H1 (cell line): ENCODE results near the gene ANO2. TPM values are rescaled to one million over a fixed set of nuclear protein-coding genes. Genes with fewer than 3 reads are reported as not detected.

ENCODE experiments used
- CTCF ChIA-PET: fragments of 300-600 bp; sonication (Branson Sonifier 250); formaldehyde crosslinking; loops from one replicate; lab custom pipeline; 2021; ENCODE audit not compliant: partially characterized antibody; lab: Charles Lee
- POLR2A ChIA-PET: fragments of 300-600 bp; sonication (Branson Sonifier 250); formaldehyde crosslinking; loops from one replicate; lab custom pipeline; 2021; ENCODE audit warnings: inconsistent platforms; ENCODE audit not compliant: partially characterized antibody; lab: Charles Lee
- DNase-seq, 2 experiments: peaks; one replicate each; pipeline versions ENCODE4 v3.0.0 to v3.0.0-alpha.2; 2010 to 2022; ENCODE audit warnings: low spot score in 2 of 2, low read depth in 1 of 2, mixed read lengths in 1 of 2
- FAIRE-seq: peaks from 2 replicates; lab custom pipeline; 2011; peaks lifted over from hg19 to GRCh38; lab: Jason Lieb, UNC
- H2AFZ ChIP-seq: 2 replicates; pipeline ENCODE4 v1.8.1; 2012; ENCODE audit warnings: low read length, inconsistent platforms
- H2AK5ac ChIP-seq: 2 replicates; pipeline ENCODE4 v1.6.1; 2013; ENCODE audit warnings: low read depth, low read length
- H2BK120ac ChIP-seq: replicated peaks from 2 replicates; pipeline ENCODE3; 2013; ENCODE audit warnings: low read depth, low read length, inconsistent platforms
- H2BK12ac ChIP-seq: 2 replicates; pipeline ENCODE4 v1.6.1; 2013; ENCODE audit warnings: low read depth, low read length
- H2BK15ac ChIP-seq: 2 replicates; pipeline ENCODE4 v1.6.1; 2013; ENCODE audit warnings: low read length
- H2BK20ac ChIP-seq: 2 replicates; pipeline ENCODE4 v1.6.1; 2013; ENCODE audit warnings: low read length
- H2BK5ac ChIP-seq: 2 replicates; pipeline ENCODE4 v1.6.1; 2013; ENCODE audit warnings: low read depth, low read length
- H3K14ac ChIP-seq: 2 replicates; pipeline ENCODE4 v1.6.1; 2013; ENCODE audit warnings: inconsistent platforms; ENCODE audit not compliant: insufficient read length
- H3K18ac ChIP-seq: 2 replicates; pipeline ENCODE4 v1.6.1; 2013; ENCODE audit warnings: low read length; ENCODE audit errors: extremely low read depth
- H3K23ac ChIP-seq: 2 replicates; pipeline ENCODE4 v1.6.1; 2013; ENCODE audit warnings: inconsistent platforms; ENCODE audit not compliant: insufficient read length
- H3K23me2 ChIP-seq: 2 replicates; pipeline ENCODE4 v1.6.1; 2013; ENCODE audit warnings: low read depth, low read length
- H3K27ac ChIP-seq: 2 replicates; pipeline ENCODE4 v1.6.1; 2011; ENCODE audit warnings: low read depth, low read length, inconsistent platforms
- H3K27me3 ChIP-seq, 4 experiments: replicated peaks in 1 of 4; 1 replicate in 1 of 4; 2 replicates in 3 of 4; pipeline versions ENCODE4 v1.6.1 to v1.8.1; 2011 to 2013; ENCODE audit warnings: low read length in 3 of 4, mild to moderate bottlenecking in 3 of 4, inconsistent platforms in 2 of 4, mixed read lengths in 2 of 4, moderate library complexity in 1 of 4; ENCODE audit not compliant: control insufficient read depth in 3 of 4, insufficient read depth in 3 of 4; ENCODE audit errors: extremely low read depth in 1 of 4
- H3K36me3 ChIP-seq, 4 experiments: 2 replicates each; pipeline versions ENCODE4 v1.6.1 to v1.8.1; 2011 to 2013; ENCODE audit warnings: mild to moderate bottlenecking in 4 of 4, low read length in 3 of 4, moderate library complexity in 2 of 4, control low read depth in 1 of 4, inconsistent platforms in 1 of 4; ENCODE audit not compliant: insufficient read depth in 4 of 4, control insufficient read depth in 2 of 4
- H3K4ac ChIP-seq: replicated peaks from 2 replicates; pipeline ENCODE3; 2013; ENCODE audit warnings: low read length, low read depth, mixed read lengths, inconsistent platforms; ENCODE audit not compliant: insufficient read length
- H3K4me1 ChIP-seq, 4 experiments: replicated peaks in 1 of 4; 1 replicate in 1 of 4; 2 replicates in 3 of 4; pipeline versions ENCODE4 v1.6.1 to v1.8.1; 2011 to 2013; ENCODE audit warnings: low read length in 3 of 4, inconsistent platforms in 2 of 4, mixed read lengths in 1 of 4; ENCODE audit not compliant: insufficient read depth in 4 of 4, control insufficient read depth in 3 of 4
- H3K4me2 ChIP-seq, 2 experiments: 2 replicates each; pipeline versions ENCODE4 v1.6.1 to v1.8.1; 2011 to 2013; ENCODE audit warnings: low read depth in 2 of 2, low read length in 2 of 2, control low read depth in 1 of 2, inconsistent platforms in 1 of 2, mild to moderate bottlenecking in 1 of 2; ENCODE audit not compliant: insufficient read depth in 1 of 2
- H3K4me3 ChIP-seq, 4 experiments: fragments of 200-600, 300-600 bp in 1 of 4; sonication (generic), shearing (Covaris generic), sonication (Bioruptor Twin) in 1 of 4; 2 replicates each; pipeline versions ENCODE4 v1.5.1 to v1.8.1; 2011 to 2016; ENCODE audit warnings: low read length in 4 of 4, low read depth in 3 of 4, control low read depth in 2 of 4, inconsistent platforms in 2 of 4, mild to moderate bottlenecking in 2 of 4, mixed read lengths in 1 of 4, moderate library complexity in 1 of 4; ENCODE audit not compliant: insufficient read depth in 2 of 4; ENCODE audit errors: extremely low read depth in 1 of 4
- H3K56ac ChIP-seq: replicated peaks from 2 replicates; pipeline ENCODE3; 2013; ENCODE audit warnings: low read depth, mild to moderate bottlenecking, mixed read lengths, low read length, inconsistent platforms; ENCODE audit not compliant: insufficient read length
- H3K79me1 ChIP-seq: 2 replicates; pipeline ENCODE4 v1.6.1; 2013; ENCODE audit warnings: low read depth, low read length, control low read depth
- H3K79me2 ChIP-seq, 2 experiments: 2 replicates each; pipeline versions ENCODE4 v1.6.1 to v1.8.1; 2012 to 2013; ENCODE audit warnings: low read length in 2 of 2, mild to moderate bottlenecking in 2 of 2, inconsistent platforms in 1 of 2; ENCODE audit not compliant: insufficient read depth in 2 of 2, control insufficient read depth in 1 of 2
- H3K9ac ChIP-seq, 4 experiments: replicated peaks in 1 of 4; 1 replicate in 1 of 4; 2 replicates in 3 of 4; pipeline versions ENCODE4 v1.6.1 to v1.8.1; 2011 to 2013; ENCODE audit warnings: low read depth in 3 of 4, low read length in 3 of 4, control low read depth in 2 of 4, mild to moderate bottlenecking in 2 of 4, moderate library complexity in 2 of 4, inconsistent platforms in 1 of 4; ENCODE audit errors: extremely low read depth in 1 of 4
- H3K9me3 ChIP-seq, 2 experiments: 2 replicates each; pipeline versions ENCODE4 v1.6.1 to v1.8.1; 2012 to 2013; ENCODE audit warnings: mild to moderate bottlenecking in 2 of 2, moderate library complexity in 2 of 2, control low read depth in 1 of 2, inconsistent platforms in 1 of 2, low read depth in 1 of 2, low read length in 1 of 2, mixed read lengths in 1 of 2; ENCODE audit not compliant: insufficient read depth in 2 of 2
- H4K20me1 ChIP-seq, 2 experiments: replicated peaks in 1 of 2; 2 replicates each; pipeline versions ENCODE3 to v1.8.1; 2011 to 2013; ENCODE audit warnings: inconsistent platforms in 2 of 2, low read length in 2 of 2, mild to moderate bottlenecking in 1 of 2; ENCODE audit not compliant: insufficient read depth in 2 of 2, control insufficient read depth in 1 of 2
- H4K5ac ChIP-seq: 2 replicates; pipeline ENCODE4 v1.6.1; 2013; ENCODE audit warnings: low read length, low read depth, mixed read lengths, inconsistent platforms; ENCODE audit not compliant: insufficient read length
- H4K8ac ChIP-seq: 2 replicates; pipeline ENCODE4 v1.8.0; 2013; ENCODE audit warnings: mild to moderate bottlenecking, moderate library complexity, low read length, inconsistent platforms; ENCODE audit not compliant: insufficient read depth; ENCODE audit errors: extremely low read depth
- H4K91ac ChIP-seq: replicated peaks from 2 replicates; pipeline ENCODE3; 2013; ENCODE audit warnings: low read length, mixed read lengths, inconsistent platforms; ENCODE audit not compliant: insufficient read length
- CHD2 ChIP-seq: IDR thresholded peaks from 2 replicates; pipeline ENCODE4 v1.6.1; 2012; ENCODE audit warnings: low read length, improper control_type of control experiment
- EGR1 ChIP-seq: IDR thresholded peaks from 2 replicates; pipeline ENCODE4 v1.6.1; 2011; ENCODE audit warnings: low read depth, low read length, borderline replicate concordance
- FOSL1 ChIP-seq: IDR thresholded peaks from 2 replicates; pipeline ENCODE4 v1.6.1; 2011; ENCODE audit warnings: mild to moderate bottlenecking, low read depth, low read length, moderate library complexity; ENCODE audit not compliant: insufficient read depth
- HDAC2 ChIP-seq, 2 experiments: fragments of 300-600 bp in 1 of 2; sonication (generic) in 1 of 2; IDR thresholded peaks; 2 replicates each; pipeline ENCODE4 v1.6.1; 2011 to 2012; ENCODE audit warnings: low read depth in 2 of 2, low read length in 2 of 2, mild to moderate bottlenecking in 2 of 2, moderate library complexity in 2 of 2, borderline replicate concordance in 1 of 2, inconsistent platforms in 1 of 2
- MAFK ChIP-seq: IDR thresholded peaks from 2 replicates; pipeline ENCODE4 v1.6.1; 2012; ENCODE audit warnings: low read depth, mild to moderate bottlenecking, improper control_type of control experiment, low read length
- NRF1 ChIP-seq: IDR thresholded peaks from 2 replicates; pipeline ENCODE4 v1.6.1; 2011; ENCODE audit warnings: mild to moderate bottlenecking, low read depth, low read length, improper control_type of control experiment
- SAP30 ChIP-seq: fragments of 300-600 bp; sonication (generic); IDR thresholded peaks from 2 replicates; pipeline ENCODE4 v1.7.1; 2012; ENCODE audit warnings: low read length, moderate library complexity, mild to moderate bottlenecking, inconsistent platforms; ENCODE audit not compliant: insufficient read depth, insufficient replicate concordance
- SIN3A ChIP-seq, 2 experiments: IDR thresholded peaks in 1 of 2; conservative IDR thresholded peaks in 1 of 2; 2 replicates each; pipeline ENCODE4 v1.6.1; 2011 to 2012; ENCODE audit warnings: low read length in 2 of 2, improper control_type of control experiment in 1 of 2, low read depth in 1 of 2, mild to moderate bottlenecking in 1 of 2
- SRF ChIP-seq: IDR thresholded peaks from 2 replicates; pipeline ENCODE4 v1.6.1; 2011; ENCODE audit warnings: mild to moderate bottlenecking, low read depth, low read length, moderate library complexity
- TAF1 ChIP-seq: IDR thresholded peaks from 2 replicates; pipeline ENCODE4 v1.6.1; 2011; ENCODE audit warnings: mild to moderate bottlenecking, low read depth, low read length
- TCF12 ChIP-seq: IDR thresholded peaks from 2 replicates; pipeline ENCODE4 v1.6.1; 2011; ENCODE audit warnings: low read depth, mild to moderate bottlenecking, low read length
- YY1 ChIP-seq: IDR thresholded peaks from 2 replicates; pipeline ENCODE4 v1.6.1; 2011; ENCODE audit warnings: low read depth, mild to moderate bottlenecking, low read length
- WGBS, 2 experiments: shearing (Covaris generic) in 1 of 2; methylation state at CpG; one replicate each; pipeline versions ENCODE4 v1.1.6 to v1.1.7; 2013 to 2015; ENCODE audit warnings: low lambda C conversion rate in 2 of 2, mixed read lengths in 2 of 2, inconsistent platforms in 1 of 2, low coverage in 1 of 2, missing lambda C conversion rate in 1 of 2; ENCODE audit not compliant: insufficient replicate concordance in 2 of 2, insufficient coverage in 1 of 2, insufficient read length in 1 of 2; ENCODE audit errors: extremely low coverage in 1 of 2, missing lambda C conversion rate in 1 of 2; 5-methylcytosine and 5-hydroxymethylcytosine counted together
- polyA plus RNA-seq, 7 experiments: library from polyadenylated mRNA; depleted of rRNA in 3 of 7; stranded (reverse) in 5 of 7; unstranded in 2 of 7; fragments of >200 nt in 5 of 7; fragments of 200-250 nt in 2 of 7; gene quantifications; 1 replicate in 5 of 7; 2 replicates in 1 of 7; 4 replicates in 1 of 7; pipeline versions ENCODE4 v1.2.1 to v1.2.3, GENCODE V29; 2011 to 2013; ENCODE audit warnings: missing spikeins in 2 of 7, mixed read lengths in 2 of 7
- total RNA-seq: library from RNA; stranded (reverse); fragmentation: NEBNext Ultra II Directional; extraction: Animal tissue kit (Norgen Biotek cat#: 25700); gene quantifications from 2 replicates; pipeline ENCODE4 v1.2.1, GENCODE V29; 2021

The ANO2 gene
- total and polyA plus RNA-seq, 2 of the 8 experiments (the other 6 are each of a cell fraction or from before 2014, with no cell fraction given): 1.9 to 5.5 TPM

DNA sequence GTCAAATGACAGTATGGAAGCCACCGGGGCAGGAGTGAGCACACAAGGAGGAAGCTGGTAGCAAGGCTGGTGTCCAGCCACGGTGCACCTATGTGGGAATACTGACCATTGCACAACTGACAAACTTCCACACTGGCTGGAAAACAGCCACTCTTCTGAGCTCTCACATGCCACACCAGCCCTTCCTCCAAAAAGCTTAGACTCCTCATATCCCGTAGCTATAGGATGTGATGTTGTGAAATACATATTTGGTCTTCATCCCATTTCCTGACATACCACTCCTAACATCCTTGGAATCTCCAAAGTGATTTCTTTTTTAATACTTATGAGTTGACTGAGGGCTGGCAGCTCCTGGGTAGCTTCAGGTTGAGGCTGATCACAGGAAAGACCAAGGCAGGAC lies 409.5 kb downstream of the ANO2 start:
- Histone ChIP-seq H2BK20ac (no peak overlapping the region; the same call in 1 of the 2 replicates), H2BK5ac (no peak overlapping the region), H3K4me2 (no peak overlapping the region), H3K4ac (no peak overlapping the region), H3K9ac (no peak overlapping the region), H4K8ac (no peak overlapping the region), H4K91ac (no peak overlapping the region), H3K14ac (no peak overlapping the region), H2BK15ac (no peak overlapping the region), H4K5ac (no peak overlapping the region), H3K23me2 (no peaks in the 10 kb centered on the region), H3K4me1 (peaks cover 0 to 10% (median 2%) of the 10 kb centered on the region in 4 experiments; a peak in 2 of 7 replicates), H3K79me1 (no peaks in the 10 kb centered on the region), H2AK5ac (no peak overlapping the region), H4K20me1 (no peaks in the 10 kb centered on the region), H3K23ac (no peak overlapping the region), H3K79me2 (no peaks in the 10 kb centered on the region), H3K36me3 (no peaks in the 10 kb centered on the region), H3K56ac (no peak overlapping the region), H2BK12ac (no peak overlapping the region), H3K18ac (no peak overlapping the region), H3K27me3 (peaks cover 0 to 2% (median 0%) of the 10 kb centered on the region in 4 experiments; a peak in 2 of 7 replicates), H3K27ac (no peak overlapping the region), H3K9me3 (no peaks in the 10 kb centered on the region), H2BK120ac (no peak overlapping the region), H2AFZ (no peak overlapping the region), H3K4me3 (no peak overlapping the region)
- no peak for TF ChIP-seq SAP30
- TF ChIP-seq SIN3A (conservative IDR thresholded peaks at IDR 0.05 in 1 of 2, IDR thresholded peaks at IDR 0.05 in 1 of 2; ENCODE audit: low read depth in 1 of 2, low read length in 2 of 2): no peak
- TF ChIP-seq NRF1: no peak
- no peak for TF ChIP-seq FOSL1
- TF ChIP-seq TCF12: no peak
- no peak for TF ChIP-seq TAF1
- TF ChIP-seq SRF: no peak
- no peak for TF ChIP-seq HDAC2 (IDR thresholded peaks at IDR 0.05; ENCODE audit: borderline replicate concordance in 1 of 2, low read depth in 2 of 2, low read length in 2 of 2)
- no peak for TF ChIP-seq YY1
- TF ChIP-seq EGR1: no peak
- no peak for TF ChIP-seq CHD2
- no peak for TF ChIP-seq MAFK
- DNase-seq: no peak
- WGBS, 2 experiments: 91% methylated on average over 3 of the region's 3 CpGs; no CpG with 5 or more reads in 1 of the 2 experiments
- ChIA-PET POLR2A (no interaction called here), CTCF (interaction anchor here (1.0 to 1.2 kb wide), 2 partner anchors 9 to 11 kb away, joined by 3 read pairs; no protein-coding TSS in a partner anchor)
- no peak for FAIRE-seq
